GM19099 (cell line): Measurements from ENCODE around the gene EXD3.
A peak's percentile ranks its signal among the peaks of the same experiment; 100 is the strongest.

Experiments
- POLR2A ChIP-seq: IDR thresholded peaks from 3 replicates; pipeline ENCODE4 v1.6.1; 2011; ENCODE audit warnings: low read depth; ENCODE audit not compliant: insufficient read length; ENCODE audit errors: extremely low read depth

The EXD3 gene

GRCh38 chr9:137460363-137461315, 37.7 kb upstream of the EXD3 start:
- no peak for TF ChIP-seq POLR2A

GRCh38 chr9:137459601-137460362, 36.8 kb upstream of the EXD3 start:
- TF ChIP-seq POLR2A: no peak

GRCh38 chr9:137459152-137459600, 36.2 kb upstream of the EXD3 start, which contains the start of gene NSMF:
TSS of gene NSMF (minus strand) at chr9:137459334. CDS start at chr9:137459102, 232 bp downstream.
- TF ChIP-seq POLR2A: peak; percentile 70

- no peak for TF ChIP-seq POLR2A
Observed at GRCh38 chr9:137458194-137459151, 35.5 kb upstream of the EXD3 start.

GRCh38 chr9:137457406-137458193, 34.6 kb upstream of the EXD3 start:
- no peak for TF ChIP-seq POLR2A

GRCh38 chr9:137456864-137457405, 34.0 kb upstream of the EXD3 start:
- no peak for TF ChIP-seq POLR2A

GRCh38 chr9:137456061-137456863, 33.3 kb upstream of the EXD3 start:
- TF ChIP-seq POLR2A: no peak

- TF ChIP-seq POLR2A: no peak
Observed at GRCh38 chr9:137455359-137455991, 32.5 kb upstream of the EXD3 start.

- no peak for TF ChIP-seq POLR2A
Observed at GRCh38 chr9:137454597-137455358, 31.8 kb upstream of the EXD3 start.

- no peak for TF ChIP-seq POLR2A
Observed at GRCh38 chr9:137454145-137454596, 31.2 kb upstream of the EXD3 start.

- TF ChIP-seq POLR2A: no peak
Observed at GRCh38 chr9:137453643-137454081, 30.7 kb upstream of the EXD3 start.
